ENCODE results near the gene NFIB. TPM values are rescaled to one million over a fixed set of nuclear protein-coding genes. Genes with fewer than 3 reads are reported as not detected.

The NFIB gene
- total RNA-seq, 2 donors from 2014 or later = 53.0 to 54.0 TPM

DNA sequence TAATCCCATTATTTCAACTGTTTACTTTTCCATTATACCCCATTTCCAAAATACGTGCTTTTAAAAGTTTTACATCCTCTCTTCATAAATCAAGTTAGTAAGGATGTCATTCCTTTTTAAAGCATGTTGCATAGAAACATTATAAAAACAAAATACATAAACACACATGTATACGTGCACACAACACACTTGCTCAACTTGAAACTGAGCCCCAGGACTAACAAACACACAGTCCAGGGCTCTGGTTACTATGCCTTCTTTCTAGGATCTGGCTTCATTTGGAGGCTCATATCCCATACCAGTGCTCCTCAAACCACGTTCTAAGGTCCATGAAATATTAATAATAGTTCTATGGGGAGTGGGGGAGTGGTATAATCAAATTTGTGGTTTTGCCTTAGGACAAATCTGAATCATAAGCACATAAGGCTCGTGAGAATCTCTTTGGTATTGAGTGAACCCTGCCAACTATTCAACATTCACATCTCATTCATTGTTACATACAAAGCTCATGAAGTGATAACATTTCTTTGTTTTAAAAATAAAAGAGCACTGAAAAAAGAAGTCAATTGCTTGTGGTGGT lies 55.2 kb downstream of the NFIB start:
- Histone ChIP-seq H3K27ac (no peak overlapping the region), H3K36me3 (no peaks in the 10 kb centered on the region), H3K9me3 (no peaks in the 10 kb centered on the region), H3K27me3 (no peaks in the 10 kb centered on the region), H3K4me3 (no peak overlapping the region), H3K9ac (ENCODE audit: low read depth in 2 of 2, low read length in 2 of 2) (no peak overlapping the region), H3K4me1 (no peaks in the 10 kb centered on the region)
- DNase-seq = no peak
- intact Hi-C loops (cut with DNase I) = no loop called here
- TF ChIP-seq, protein P1, sequence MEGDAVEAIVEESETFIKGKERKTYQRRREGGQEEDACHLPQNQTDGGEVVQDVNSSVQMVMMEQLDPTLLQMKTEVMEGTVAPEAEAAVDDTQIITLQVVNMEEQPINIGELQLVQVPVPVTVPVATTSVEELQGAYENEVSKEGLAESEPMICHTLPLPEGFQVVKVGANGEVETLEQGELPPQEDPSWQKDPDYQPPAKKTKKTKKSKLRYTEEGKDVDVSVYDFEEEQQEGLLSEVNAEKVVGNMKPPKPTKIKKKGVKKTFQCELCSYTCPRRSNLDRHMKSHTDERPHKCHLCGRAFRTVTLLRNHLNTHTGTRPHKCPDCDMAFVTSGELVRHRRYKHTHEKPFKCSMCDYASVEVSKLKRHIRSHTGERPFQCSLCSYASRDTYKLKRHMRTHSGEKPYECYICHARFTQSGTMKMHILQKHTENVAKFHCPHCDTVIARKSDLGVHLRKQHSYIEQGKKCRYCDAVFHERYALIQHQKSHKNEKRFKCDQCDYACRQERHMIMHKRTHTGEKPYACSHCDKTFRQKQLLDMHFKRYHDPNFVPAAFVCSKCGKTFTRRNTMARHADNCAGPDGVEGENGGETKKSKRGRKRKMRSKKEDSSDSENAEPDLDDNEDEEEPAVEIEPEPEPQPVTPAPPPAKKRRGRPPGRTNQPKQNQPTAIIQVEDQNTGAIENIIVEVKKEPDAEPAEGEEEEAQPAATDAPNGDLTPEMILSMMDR (IDR thresholded peaks at IDR 0.05) = no peak

DNA sequence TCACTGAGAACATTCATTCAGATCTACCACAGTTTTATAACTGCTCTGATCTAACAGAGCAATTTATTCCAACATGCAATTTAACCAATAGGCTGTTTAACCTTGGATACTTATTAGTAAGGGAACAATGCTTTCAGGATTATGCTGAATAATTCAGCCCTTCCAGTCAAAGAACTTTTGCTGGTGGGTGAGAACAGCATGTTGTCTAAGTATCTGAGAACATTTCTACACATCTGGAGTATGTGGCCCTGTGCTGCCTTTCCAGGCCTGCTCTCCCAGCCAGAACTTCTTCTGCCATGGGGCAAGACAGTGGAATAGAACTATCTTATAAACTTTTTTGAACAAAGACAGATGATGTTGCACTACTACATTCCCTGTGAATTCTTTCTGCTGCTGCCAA lies 55.8 kb downstream of the NFIB start:
- H3K9ac ChIP-seq (ENCODE audit: low read depth in 2 of 2, low read length in 2 of 2) = no peak overlapping the region
- no peak for DNase-seq
- H3K27ac ChIP-seq = no peak overlapping the region
- H3K4me1 ChIP-seq = no peaks in the 10 kb centered on the region
- no peaks in the 10 kb centered on the region for H3K9me3 ChIP-seq
- TF ChIP-seq, protein P1 (IDR thresholded peaks at IDR 0.05) = no peak
- intact Hi-C loops (cut with DNase I) = no loop called here
- H3K27me3 ChIP-seq = no peaks in the 10 kb centered on the region
- H3K4me3 ChIP-seq = no peak overlapping the region
- H3K36me3 ChIP-seq = no peaks in the 10 kb centered on the region

DNA sequence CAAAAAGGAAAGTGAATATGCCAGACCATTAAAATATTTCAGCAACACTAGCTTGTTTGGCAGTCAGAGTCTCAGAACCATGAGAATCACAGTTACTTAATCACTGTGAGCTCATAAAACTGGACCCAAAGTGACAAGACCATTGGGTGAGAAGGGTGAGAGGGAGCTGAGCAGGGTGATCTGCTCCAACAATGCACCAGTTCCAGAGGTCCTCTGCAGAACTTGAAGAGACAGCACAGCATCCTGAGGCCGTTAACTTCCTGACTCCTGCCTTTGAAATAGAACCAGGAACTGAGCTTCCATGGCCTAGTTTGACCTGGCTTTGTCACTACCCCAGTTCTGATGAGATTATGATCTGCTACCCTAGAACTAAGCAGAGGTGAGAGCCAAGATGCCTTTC lies 57.4 kb downstream of the NFIB start:
- DNase-seq = no peak
- Histone ChIP-seq H3K4me1 (peaks cover 2% of the 10 kb centered on the region), H3K4me3 (no peak overlapping the region), H3K27ac (no peak overlapping the region), H3K36me3 (no peaks in the 10 kb centered on the region), H3K27me3 (no peaks in the 10 kb centered on the region), H3K9ac (ENCODE audit: low read depth in 2 of 2, low read length in 2 of 2) (no peak overlapping the region), H3K9me3 (no peaks in the 10 kb centered on the region)
- intact Hi-C loops (cut with DNase I) = no loop called here
- TF ChIP-seq, protein P1 (IDR thresholded peaks at IDR 0.05) = no peak

DNA sequence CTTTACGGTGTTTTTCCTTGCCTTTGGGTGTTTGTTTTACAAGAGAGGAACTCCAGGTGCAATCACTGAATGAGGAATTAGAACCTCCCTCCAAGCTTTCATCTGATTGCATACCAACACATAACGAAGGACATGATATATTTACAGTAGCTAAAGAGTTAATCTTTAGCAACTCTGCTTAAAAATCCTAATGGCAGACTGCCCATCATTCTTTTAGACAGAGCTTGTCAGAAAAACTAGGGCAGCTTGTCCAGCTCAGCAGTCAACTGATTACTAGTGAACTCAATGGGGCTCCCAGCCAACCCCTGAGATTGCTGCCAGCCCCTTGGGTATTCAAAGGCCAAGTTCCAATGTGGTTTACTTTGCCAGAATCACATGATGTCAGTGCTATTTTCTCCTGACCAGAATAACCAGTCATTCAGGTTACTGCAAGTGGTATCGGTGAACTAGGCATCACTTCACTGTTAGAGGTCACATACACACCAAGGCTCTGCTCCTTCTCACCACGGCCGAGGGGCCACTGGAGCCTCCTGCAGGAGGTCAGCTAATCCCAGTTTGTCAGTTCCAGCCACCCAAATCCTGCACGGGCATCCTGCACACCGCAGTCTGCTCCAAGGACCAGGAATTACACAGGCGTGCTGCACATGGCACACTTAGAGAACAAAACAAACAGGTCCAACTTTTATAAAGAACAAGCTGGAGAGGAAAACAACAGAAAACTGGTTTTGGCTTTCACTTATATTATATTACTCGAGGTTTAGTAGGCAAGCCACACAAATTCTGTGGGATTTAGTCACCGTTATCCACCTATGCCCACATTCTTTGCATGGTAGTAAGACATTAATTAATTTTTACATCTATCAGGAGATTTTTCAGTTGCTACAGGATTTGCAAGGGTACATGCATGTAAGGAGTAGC lies 62.5 kb downstream of the NFIB start:
- peak overlapping the region; percentile 56 for H3K27ac ChIP-seq
- DNase-seq = peak; percentile 85
- H3K9ac ChIP-seq (ENCODE audit: low read depth in 2 of 2, low read length in 2 of 2) = peak overlapping the region in 1 of 2 donors; percentile 28
- TF ChIP-seq, protein P1 (IDR thresholded peaks at IDR 0.05) = no peak
- intact Hi-C loops (cut with DNase I) = no loop called here
- H3K27me3 ChIP-seq = no peaks in the 10 kb centered on the region
- H3K9me3 ChIP-seq = no peaks in the 10 kb centered on the region
- H3K36me3 ChIP-seq = no peaks in the 10 kb centered on the region
- H3K4me1 ChIP-seq = peaks cover 12% of the 10 kb centered on the region
- H3K4me3 ChIP-seq = no peak overlapping the region

DNA sequence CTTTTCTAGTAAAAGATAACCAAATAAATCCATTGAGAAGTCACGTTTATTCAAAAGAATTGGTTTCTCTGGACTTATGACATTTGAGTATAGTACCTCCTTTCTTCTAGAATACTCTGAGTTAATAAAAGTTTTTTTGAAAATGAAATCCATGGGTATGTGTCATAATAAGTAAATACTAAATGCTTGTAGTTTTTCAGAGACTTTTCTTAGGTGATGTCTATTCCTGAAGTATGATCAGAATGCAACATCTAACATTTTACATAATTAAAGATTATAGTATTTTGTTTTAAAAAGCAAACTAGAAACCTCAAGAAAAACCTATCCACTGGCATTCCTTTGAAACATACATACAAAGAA lies 63.2 kb downstream of the NFIB start:
- intact Hi-C loops (cut with DNase I) = no loop called here
- TF ChIP-seq, protein P1 (IDR thresholded peaks at IDR 0.05) = no peak
- peaks cover 12% of the 10 kb centered on the region for H3K4me1 ChIP-seq
- H3K27ac ChIP-seq = peak overlapping the region; percentile 56
- H3K36me3 ChIP-seq = no peaks in the 10 kb centered on the region
- no peak overlapping the region for H3K4me3 ChIP-seq
- H3K27me3 ChIP-seq = no peaks in the 10 kb centered on the region
- DNase-seq = no peak
- H3K9me3 ChIP-seq = no peaks in the 10 kb centered on the region
- peak overlapping the region in 1 of 2 donors; percentile 21 for H3K9ac ChIP-seq (ENCODE audit: low read depth in 2 of 2, low read length in 2 of 2)

Measured in colonic mucosa (tissue), 4 donors.